Measurements from ENCODE around the gene SUSD4. TPM values are rescaled to one million over a fixed set of nuclear protein-coding genes. Genes with fewer than 3 reads are reported as not detected.

SUSD4 gene
- total RNA-seq, 4 donors from 2014 or later = 0.73 to 8.4 TPM; not detected in 2

DNA sequence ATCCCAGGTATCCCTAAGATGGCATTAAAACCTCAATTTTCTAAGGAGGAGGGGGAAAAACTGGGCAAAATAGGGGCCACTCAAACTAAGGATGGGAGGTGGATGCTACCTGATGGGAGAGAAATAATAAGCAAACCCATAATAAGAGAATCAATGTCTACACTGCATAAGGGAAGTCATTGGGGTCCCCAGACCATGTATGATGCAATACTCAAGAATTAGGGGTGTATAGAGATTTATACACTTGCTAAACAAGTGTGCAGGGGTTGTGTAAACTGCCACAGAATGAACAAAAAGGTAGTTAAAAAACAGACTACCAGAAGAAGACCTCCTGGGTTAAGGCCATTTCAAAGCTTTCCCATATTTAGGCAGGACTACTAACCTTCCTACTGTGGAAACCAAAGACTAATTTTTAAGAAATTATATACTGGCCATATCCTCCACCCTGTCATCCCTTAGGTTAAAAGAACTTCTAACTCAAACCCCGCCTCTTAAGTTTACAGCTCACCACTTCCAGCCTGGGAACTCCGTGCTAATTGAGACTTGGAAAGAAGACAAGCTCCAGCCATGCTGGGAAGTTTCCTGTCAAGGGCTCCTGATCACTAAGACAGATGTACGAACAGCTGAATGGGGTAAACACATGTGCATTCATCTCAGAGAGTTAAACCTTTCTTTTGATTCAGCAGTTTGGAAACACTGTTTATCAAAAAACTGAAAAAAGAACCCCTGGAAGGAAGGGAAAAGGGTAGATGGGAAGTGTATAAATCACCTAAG, 156.5 kb downstream of the SUSD4 start:
- intact Hi-C loops (cut with DNase I; ENCODE audit: low total_unique reads) = no loop called here
- Histone ChIP-seq H3K4me3 (no peak overlapping the region), H3K27me3 (no peaks in the 10 kb centered on the region), H3K36me3 (no peaks in the 10 kb centered on the region), H3K4me1 (no peaks in the 10 kb centered on the region), H3K27ac (no peak overlapping the region), H3K9me3 (no peaks in the 10 kb centered on the region)
- TF ChIP-seq POLR2A (IDR thresholded peaks at IDR 0.05) = no peak
- TF ChIP-seq, protein P1, sequence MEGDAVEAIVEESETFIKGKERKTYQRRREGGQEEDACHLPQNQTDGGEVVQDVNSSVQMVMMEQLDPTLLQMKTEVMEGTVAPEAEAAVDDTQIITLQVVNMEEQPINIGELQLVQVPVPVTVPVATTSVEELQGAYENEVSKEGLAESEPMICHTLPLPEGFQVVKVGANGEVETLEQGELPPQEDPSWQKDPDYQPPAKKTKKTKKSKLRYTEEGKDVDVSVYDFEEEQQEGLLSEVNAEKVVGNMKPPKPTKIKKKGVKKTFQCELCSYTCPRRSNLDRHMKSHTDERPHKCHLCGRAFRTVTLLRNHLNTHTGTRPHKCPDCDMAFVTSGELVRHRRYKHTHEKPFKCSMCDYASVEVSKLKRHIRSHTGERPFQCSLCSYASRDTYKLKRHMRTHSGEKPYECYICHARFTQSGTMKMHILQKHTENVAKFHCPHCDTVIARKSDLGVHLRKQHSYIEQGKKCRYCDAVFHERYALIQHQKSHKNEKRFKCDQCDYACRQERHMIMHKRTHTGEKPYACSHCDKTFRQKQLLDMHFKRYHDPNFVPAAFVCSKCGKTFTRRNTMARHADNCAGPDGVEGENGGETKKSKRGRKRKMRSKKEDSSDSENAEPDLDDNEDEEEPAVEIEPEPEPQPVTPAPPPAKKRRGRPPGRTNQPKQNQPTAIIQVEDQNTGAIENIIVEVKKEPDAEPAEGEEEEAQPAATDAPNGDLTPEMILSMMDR (IDR thresholded peaks at IDR 0.05) = no peak
- no peak for DNase-seq

- DNase-seq = no peak
- Histone ChIP-seq H3K4me3 (no peak overlapping the region), H3K9me3 (no peaks in the 10 kb centered on the region), H3K27me3 (no peaks in the 10 kb centered on the region), H3K36me3 (no peaks in the 10 kb centered on the region), H3K4me1 (no peaks in the 10 kb centered on the region), H3K27ac (no peak overlapping the region)
- TF ChIP-seq, protein P1 (IDR thresholded peaks at IDR 0.05) = no peak
- no peak for TF ChIP-seq POLR2A (IDR thresholded peaks at IDR 0.05)
- intact Hi-C loops (cut with DNase I; ENCODE audit: low total_unique reads) = no loop called here
These were observed 159.6 kb downstream of the SUSD4 start for GRCh38 chr1:223204424-223204823.

DNA sequence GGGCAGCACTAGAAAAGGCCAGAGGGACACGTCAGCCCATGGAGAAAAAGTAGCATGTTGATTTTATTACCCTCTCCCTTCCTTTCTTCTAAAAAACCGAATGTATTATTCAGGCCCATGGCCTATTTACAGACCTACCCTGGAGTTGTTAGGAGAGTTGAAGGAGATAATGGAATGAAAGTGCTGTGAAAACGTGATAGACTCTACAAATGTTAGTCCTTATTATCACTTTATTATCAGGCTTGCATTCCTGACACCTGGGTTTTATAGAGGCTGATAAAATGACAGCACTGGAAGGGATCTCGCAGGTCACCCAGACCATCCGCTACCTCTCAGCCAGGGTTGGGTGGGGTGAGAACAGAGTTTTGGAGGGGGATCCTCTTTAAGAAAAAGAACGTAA, 160.3 kb downstream of the SUSD4 start:
- intact Hi-C loops (cut with DNase I; ENCODE audit: low total_unique reads) = no loop called here
- H3K27me3 ChIP-seq = no peaks in the 10 kb centered on the region
- H3K4me3 ChIP-seq = no peak overlapping the region
- no peaks in the 10 kb centered on the region for H3K9me3 ChIP-seq
- no peaks in the 10 kb centered on the region for H3K4me1 ChIP-seq
- no peak for DNase-seq
- no peak for TF ChIP-seq POLR2A (IDR thresholded peaks at IDR 0.05)
- TF ChIP-seq, protein P1 (IDR thresholded peaks at IDR 0.05) = no peak
- no peaks in the 10 kb centered on the region for H3K36me3 ChIP-seq
- no peak overlapping the region for H3K27ac ChIP-seq

DNA sequence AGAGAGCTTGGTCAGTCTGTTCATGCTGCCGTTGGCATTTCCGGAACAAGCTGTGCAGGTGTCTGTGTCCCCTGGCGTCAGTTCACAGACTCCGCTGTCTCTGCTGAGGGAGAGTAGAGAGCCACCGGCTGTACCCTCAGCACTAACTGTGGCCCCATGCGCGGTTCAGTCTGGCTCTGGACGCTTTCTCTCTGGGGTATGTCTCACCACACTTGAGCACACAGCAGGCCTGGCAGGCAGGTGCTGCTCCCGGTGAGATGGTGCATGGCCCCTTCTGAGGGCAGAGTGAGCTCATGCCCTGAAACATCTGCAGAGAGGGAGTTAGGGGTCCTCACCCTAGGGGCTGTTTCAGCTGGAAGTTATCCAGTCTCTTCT, 161.0 kb downstream of the SUSD4 start:
- no peaks in the 10 kb centered on the region for H3K4me1 ChIP-seq
- no peaks in the 10 kb centered on the region for H3K36me3 ChIP-seq
- H3K4me3 ChIP-seq = no peak overlapping the region
- DNase-seq = no peak
- no peak overlapping the region for H3K27ac ChIP-seq
- no peaks in the 10 kb centered on the region for H3K9me3 ChIP-seq
- TF ChIP-seq, protein P1 (IDR thresholded peaks at IDR 0.05) = no peak
- no peak for TF ChIP-seq POLR2A (IDR thresholded peaks at IDR 0.05)
- no peaks in the 10 kb centered on the region for H3K27me3 ChIP-seq
- intact Hi-C loops (cut with DNase I; ENCODE audit: low total_unique reads) = no loop called here

- Histone ChIP-seq H3K9me3 (no peaks in the 10 kb centered on the region), H3K4me3 (no peak overlapping the region), H3K27me3 (no peaks in the 10 kb centered on the region), H3K4me1 (no peaks in the 10 kb centered on the region), H3K27ac (no peak overlapping the region), H3K36me3 (no peaks in the 10 kb centered on the region)
- TF ChIP-seq, protein P1 (IDR thresholded peaks at IDR 0.05) = no peak
- no peak for TF ChIP-seq POLR2A (IDR thresholded peaks at IDR 0.05)
- DNase-seq = no peak
- intact Hi-C loops (cut with DNase I; ENCODE audit: low total_unique reads) = no loop called here
These were observed 161.5 kb downstream of the SUSD4 start for GRCh38 chr1:223202376-223203033.

Measured in uterus (tissue), 4 donors.